A549 (cell line): Measurements from ENCODE around the gene STXBP6. TPM values are rescaled to one million over a fixed set of nuclear protein-coding genes. Genes with fewer than 3 reads are reported as not detected.

Experiments used
- ATAC-seq, 2 experiments: fragments of 200-7000 bp in 1 of 2; fragments of >200 bp in 1 of 2; cut with Nextera tagmentation in 1 of 2; cut with Tn5 transposase in 1 of 2; 3 replicates each; pipeline versions ENCODE4 v1.8.0 to v1.9.1; 2018 to 2020; ENCODE audit warnings: mild to moderate bottlenecking in 1 of 2, moderate library complexity in 1 of 2
- CTCF ChIA-PET: fragments of 300-600 bp; sonication (Branson Sonifier 250); formaldehyde crosslinking; extraction: SDS; loops from one replicate; lab custom pipeline; 2021; ENCODE audit warnings: antibody characterized with exemption, inconsistent platforms; lab: Yijun Ruan, JAX
- POLR2A ChIA-PET: fragments of 350-600 bp; formaldehyde crosslinking; extraction: SDS; loops from one replicate; lab custom pipeline; 2021; ENCODE audit warnings: antibody characterized with exemption, inconsistent platforms; lab: Yijun Ruan, JAX
- DNase-seq, 2 experiments: peaks; one replicate each; pipeline versions ENCODE4 v3.0.0 to v3.0.0-alpha.2; 2011 to 2016; ENCODE audit warnings: low read depth in 1 of 2, low spot score in 1 of 2
- FAIRE-seq: peaks from 2 replicates; lab custom pipeline; 2011; peaks lifted over from hg19 to GRCh38; lab: Jason Lieb, UNC
- H3K27ac ChIP-seq, 2 experiments: fragments of >200 bp; sonication (Bioruptor Twin); formaldehyde crosslinking; 3 replicates each; pipeline ENCODE4 v1.5.1; 2016 to 2017
- H3K4me1 ChIP-seq: fragments of >200 bp; sonication (Bioruptor Twin); formaldehyde crosslinking; 3 replicates; pipeline ENCODE4 v1.6.1; 2016
- H3K4me2 ChIP-seq: fragments of >200 bp; sonication (Bioruptor Twin); formaldehyde crosslinking; 3 replicates; pipeline ENCODE4 v1.6.1; 2016
- H3K4me3 ChIP-seq: fragments of >200 bp; sonication (Bioruptor Twin); formaldehyde crosslinking; 3 replicates; pipeline ENCODE4 v1.5.1; 2016
- H3K9me3 ChIP-seq: fragments of >200 bp; sonication (Bioruptor Twin); formaldehyde crosslinking; 3 replicates; pipeline ENCODE4 v1.6.1; 2016
- BCL3 ChIP-seq: fragments of >200 bp; sonication (Bioruptor Twin); formaldehyde crosslinking; IDR thresholded peaks from 3 replicates; pipeline ENCODE4 v1.6.1; 2016
- CBX8 ChIP-seq: fragments of 200-600 bp; sonication (generic); IDR thresholded peaks from 2 replicates; pipeline ENCODE4 v1.6.1; 2016
- CEBPB ChIP-seq, 2 experiments: fragments of >200 bp in 1 of 2; sonication (Bioruptor Twin) in 1 of 2; formaldehyde crosslinking in 1 of 2; IDR thresholded peaks; 2 replicates each; pipeline ENCODE4 v1.6.1; 2012 to 2016
- CHD4 ChIP-seq: fragments of 200-600 bp; sonication (generic); IDR thresholded peaks from 2 replicates; pipeline ENCODE4 v1.6.1; 2016; ENCODE audit warnings: antibody characterized with exemption, mild to moderate bottlenecking, borderline replicate concordance
- CTCF ChIP-seq: fragments of >200 bp; sonication (Bioruptor Twin); formaldehyde crosslinking; IDR thresholded peaks from 3 replicates; pipeline ENCODE4 v1.5.1; 2016
- ELK1 ChIP-seq: fragments of 150-350 bp; IDR thresholded peaks from 2 replicates; pipeline ENCODE4 v1.6.1; 2014; ENCODE audit warnings: low read depth, mild to moderate bottlenecking, low read length
- EP300 ChIP-seq, 2 experiments: fragments of >200 bp; sonication (Bioruptor Twin); formaldehyde crosslinking; IDR thresholded peaks; 2 replicates in 1 of 2; 3 replicates in 1 of 2; pipeline ENCODE4 v1.6.1; 2016 to 2017
- ESRRA ChIP-seq: fragments of 150-350 bp; IDR thresholded peaks from 2 replicates; pipeline ENCODE4 v1.6.1; 2014; ENCODE audit warnings: mild to moderate bottlenecking, low read length, borderline replicate concordance
- FOSB ChIP-seq: fragments of 250-450 bp; sonication (Bioruptor Pico); IDR thresholded peaks from 2 replicates; pipeline ENCODE4 v1.5.0; 2020; ENCODE audit warnings: mild to moderate bottlenecking, moderate library complexity
- FOSL2 ChIP-seq, 2 experiments: fragments of 450-650 bp in 1 of 2; fragments of >200 bp in 1 of 2; sonication (Bioruptor Twin) in 1 of 2; formaldehyde crosslinking; IDR thresholded peaks; 2 replicates each; pipeline versions ENCODE4 v1.5.0 to v1.6.1; 2016 to 2020; ENCODE audit warnings: mild to moderate bottlenecking in 1 of 2, moderate library complexity in 1 of 2
- HDAC2 ChIP-seq: fragments of 200-600 bp; sonication (generic); IDR thresholded peaks from 2 replicates; pipeline ENCODE4 v1.6.1; 2016
- HES2 ChIP-seq: fragments of >200 bp; sonication (Bioruptor Twin); formaldehyde crosslinking; IDR thresholded peaks from 2 replicates; pipeline ENCODE4 v1.6.1; 2016
- HMGXB4 ChIP-seq: fragments of 250-450 bp; sonication (Bioruptor Pico); IDR thresholded peaks from 2 replicates; pipeline ENCODE4 v1.5.0; 2021; ENCODE audit warnings: mild to moderate bottlenecking, moderate library complexity, borderline replicate concordance
- HOXB13 ChIP-seq: fragments of 250-450 bp; sonication (Bioruptor Pico); IDR thresholded peaks from 2 replicates; pipeline ENCODE4 v1.5.0; 2020; ENCODE audit warnings: low read depth, mild to moderate bottlenecking, moderate library complexity
- HOXB5 ChIP-seq: fragments of 250-450 bp; sonication (Bioruptor Pico); IDR thresholded peaks from 2 replicates; pipeline ENCODE4 v1.5.0; 2020; ENCODE audit warnings: mild to moderate bottlenecking, moderate library complexity
- JUN ChIP-seq, 2 experiments: fragments of >200 bp; sonication (Bioruptor Twin); formaldehyde crosslinking; IDR thresholded peaks; 2 replicates in 1 of 2; 3 replicates in 1 of 2; pipeline ENCODE4 v1.6.1; 2016 to 2017
- MYC ChIP-seq: IDR thresholded peaks from 2 replicates; pipeline ENCODE4 v1.6.1; 2012; ENCODE audit warnings: mild to moderate bottlenecking, inconsistent platforms, low read length, improper control_type of control experiment, borderline replicate concordance
- RFX5 ChIP-seq: fragments of 450-650 bp; IDR thresholded peaks from 2 replicates; pipeline ENCODE4 v1.7.1; 2014; ENCODE audit warnings: antibody characterized with exemption, mild to moderate bottlenecking, moderate library complexity
- RNF2 ChIP-seq: fragments of 200-600 bp; sonication (generic); IDR thresholded peaks from 2 replicates; pipeline ENCODE4 v1.6.1; 2016; ENCODE audit warnings: low read depth, mild to moderate bottlenecking, antibody characterized with exemption, moderate library complexity, borderline replicate concordance
- WGBS: methylation state at CpG from one replicate; pipeline ENCODE4 v1.1.6; 2017; ENCODE audit errors: missing lambda C conversion rate; 5-methylcytosine and 5-hydroxymethylcytosine counted together
- polyA plus RNA-seq, 4 experiments: library from polyadenylated mRNA; depleted of rRNA in 3 of 4; stranded (reverse); fragments of >200 nt; fragmentation: RNase III in 1 of 4; extraction: RNeasy Plus Mini Kit Qiagen cat#74134 plus additional on column Dnase treatment in 1 of 4; gene quantifications; 2 replicates in 3 of 4; 3 replicates in 1 of 4; pipeline ENCODE4 v1.2.3, GENCODE V29; 2011 to 2017

The STXBP6 gene
- polyA plus RNA-seq, 2 of the 4 experiments (the other 2 are of a cell fraction): 1.7 to 6.3 TPM

- H3K27ac ChIP-seq: no peak overlapping the region
- no peak for ATAC-seq
- TF ChIP-seq JUN (IDR thresholded peaks at IDR 0.05): no peak
- no peak for TF ChIP-seq CTCF
- TF ChIP-seq RFX5: no peak
- TF ChIP-seq HOXB5 (CRISPR knock-in tag): no peak
- TF ChIP-seq CEBPB (IDR thresholded peaks at IDR 0.05): no peak
- no peak for TF ChIP-seq FOSB (CRISPR knock-in tag)
- no peak for TF ChIP-seq HDAC2
- TF ChIP-seq HES2: no peak
- TF ChIP-seq, all 56 proteins: peak for 0
- no peak overlapping the region for H3K4me2 ChIP-seq
- H3K9me3 ChIP-seq: no peaks in the 10 kb centered on the region; the same call in 2 of the 3 replicates
- DNase-seq (no peak), FAIRE-seq (no peak)
- ChIA-PET POLR2A (no interaction called here), CTCF (interaction anchor here (2.0 kb wide), 1 partner anchor 11 kb away, joined by 6 read pairs; no protein-coding TSS in a partner anchor)
- WGBS: 7% methylated on average over 1 of the region's 1 CpG
- H3K4me1 ChIP-seq: no peaks in the 10 kb centered on the region
- H3K4me3 ChIP-seq: no peak overlapping the region
Measured at GRCh38 chr14:24785698-24786097, 264.2 kb downstream of the STXBP6 start.

GRCh38 chr14:24784981-24785380 is 265.0 kb downstream of the STXBP6 start:
- TF ChIP-seq HMGXB4 (no peak), FOSL2 (IDR thresholded peaks at IDR 0.05) (no peak), FOSL2 (CRISPR knock-in tag; IDR thresholded peaks at IDR 0.05) (no peak), CBX8 (no peak), HOXB5 (CRISPR knock-in tag) (no peak), RNF2 (no peak), MYC (no peak), CTCF (no peak), EP300 (IDR thresholded peaks at IDR 0.05) (no peak), HOXB13 (CRISPR knock-in tag) (no peak), BCL3 (no peak), CHD4 (no peak), ESRRA (no peak), ELK1 (no peak)
- TF ChIP-seq, all 56 proteins: peak for 0
- ATAC-seq (no peak), FAIRE-seq (no peak), DNase-seq (no peak)
- POLR2A ChIA-PET: no interaction called here
- Histone ChIP-seq H3K4me1 (no peaks in the 10 kb centered on the region), H3K4me2 (no peak overlapping the region), H3K27ac (no peak overlapping the region), H3K9me3 (no peaks in the 10 kb centered on the region; the same call in 2 of the 3 replicates), H3K4me3 (no peak overlapping the region)
- CTCF ChIA-PET: interaction anchor here (2.0 kb wide), 1 partner anchor 10 kb away, joined by 6 read pairs; no protein-coding TSS in a partner anchor
